Activated naive CD4-positive, alpha-beta T cell treated with Interleukin-2 at 50 U/mL for 16 hours (primary cell): Measurements from ENCODE around the gene CPT1C.

Experiments used
- DNase-seq: peaks from one replicate; pipeline ENCODE4 v3.0.0-alpha.2; 2020

CPT1C gene

GRCh38 chr19:49684251-49684982 lies 6.5 kb upstream of the CPT1C start:
- DNase-seq, result peak; percentile 37

GRCh38 chr19:49684983-49685553 lies 5.8 kb upstream of the CPT1C start:
- DNase-seq, result no peak

- no peak for DNase-seq
Measured at GRCh38 chr19:49685845-49686332, 5.0 kb upstream of the CPT1C start.

- DNase-seq, result no peak
Measured at GRCh38 chr19:49686503-49687088, 4.3 kb upstream of the CPT1C start.

GRCh38 chr19:49687150-49687549 lies 3.8 kb upstream of the CPT1C start:
- no peak for DNase-seq

GRCh38 chr19:49687566-49688316 lies 3.2 kb upstream of the CPT1C start:
- DNase-seq, result no peak

GRCh38 chr19:49688531-49689132 lies 2.3 kb upstream of the CPT1C start:
- no peak for DNase-seq

- DNase-seq, result peak; percentile 48
Measured at GRCh38 chr19:49689133-49690078, 1.5 kb upstream of the CPT1C start, which contains the start of gene ADM5. TSS of gene ADM5 (plus strand) at chr19:49689594. CDS start at chr19:49689838, 244 bp downstream.

- no peak for DNase-seq
Measured at GRCh38 chr19:49690079-49690655, 749 bp upstream of the CPT1C start.

- DNase-seq, result peak; percentile 27
Measured at GRCh38 chr19:49691243-49692146, 579 bp downstream of the CPT1C start.

GRCh38 chr19:49692147-49692506 lies 1.2 kb downstream of the CPT1C start:
- no peak for DNase-seq

- no peak for DNase-seq
Measured at GRCh38 chr19:49696115-49696514, 5.2 kb downstream of the CPT1C start.

- no peak for DNase-seq
Measured at GRCh38 chr19:49696865-49697264, 5.9 kb downstream of the CPT1C start.

- no peak for DNase-seq
Measured at GRCh38 chr19:49699364-49699763, 8.4 kb downstream of the CPT1C start.

- no peak for DNase-seq
Measured at GRCh38 chr19:49700563-49700962, 9.6 kb downstream of the CPT1C start.

GRCh38 chr19:49701271-49701786 lies 10.4 kb downstream of the CPT1C start:
- DNase-seq, result no peak

- no peak for DNase-seq
Measured at GRCh38 chr19:49704888-49705642, 14.1 kb downstream of the CPT1C start.

- DNase-seq, result no peak
Measured at GRCh38 chr19:49705919-49706318, 15.0 kb downstream of the CPT1C start.

- DNase-seq, result no peak
Measured at GRCh38 chr19:49710372-49710951, 19.5 kb downstream of the CPT1C start.
